ENCODE data around the gene SHB. TPM values are rescaled to one million over a fixed set of nuclear protein-coding genes. Genes with fewer than 3 reads are reported as not detected.
A peak's percentile ranks its signal among the peaks of the same experiment; 100 is the strongest.

The SHB gene
- total and polyA plus RNA-seq, 8 donors = 16.1 to 26.8 (median 21.9) TPM

DNA sequence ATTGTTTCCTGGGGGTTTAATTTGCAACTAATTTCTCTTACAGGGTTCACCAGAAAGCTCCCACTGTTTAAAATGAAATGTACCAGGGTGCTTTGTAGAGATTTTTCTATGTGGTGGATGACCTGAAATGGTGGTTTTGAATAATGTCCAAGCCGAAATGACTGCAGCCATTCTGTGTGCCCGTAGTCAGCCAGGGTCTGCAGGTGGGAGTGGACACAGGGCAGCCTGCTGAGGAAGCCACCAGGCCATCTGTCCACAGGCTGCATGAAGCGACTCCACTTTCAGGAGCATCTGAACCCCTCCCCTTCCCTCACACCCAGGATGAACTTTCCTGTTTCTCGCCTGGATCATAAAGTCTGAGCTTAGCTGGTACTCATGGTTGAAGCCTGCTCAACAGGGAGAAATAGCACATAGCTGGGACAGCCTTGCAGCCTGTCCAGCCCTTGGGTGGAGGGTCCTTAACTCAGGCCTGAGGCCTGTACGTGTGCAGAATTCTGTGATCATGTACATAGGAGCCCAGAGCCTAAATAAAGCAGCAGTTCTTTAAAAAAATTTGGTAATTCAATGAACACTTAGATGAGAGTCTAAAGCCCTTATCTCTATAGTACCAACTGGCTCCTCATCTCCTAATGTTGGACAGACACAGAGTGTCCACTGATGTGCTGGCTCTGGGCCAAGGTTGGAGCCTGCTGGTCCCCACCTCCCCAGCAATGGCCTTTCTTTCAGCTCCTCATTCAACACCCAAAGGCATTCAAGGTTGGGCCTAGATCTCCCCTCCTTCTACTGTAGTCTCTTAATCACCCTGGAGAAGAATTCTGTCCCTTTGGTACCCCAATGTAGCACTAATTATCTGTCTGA, 72.8 kb downstream of the SHB start:
- no peak overlapping the region for H3K27ac ChIP-seq
- intact Hi-C loops (cut with DNase I) = no loop called here
- TF ChIP-seq, protein P1, sequence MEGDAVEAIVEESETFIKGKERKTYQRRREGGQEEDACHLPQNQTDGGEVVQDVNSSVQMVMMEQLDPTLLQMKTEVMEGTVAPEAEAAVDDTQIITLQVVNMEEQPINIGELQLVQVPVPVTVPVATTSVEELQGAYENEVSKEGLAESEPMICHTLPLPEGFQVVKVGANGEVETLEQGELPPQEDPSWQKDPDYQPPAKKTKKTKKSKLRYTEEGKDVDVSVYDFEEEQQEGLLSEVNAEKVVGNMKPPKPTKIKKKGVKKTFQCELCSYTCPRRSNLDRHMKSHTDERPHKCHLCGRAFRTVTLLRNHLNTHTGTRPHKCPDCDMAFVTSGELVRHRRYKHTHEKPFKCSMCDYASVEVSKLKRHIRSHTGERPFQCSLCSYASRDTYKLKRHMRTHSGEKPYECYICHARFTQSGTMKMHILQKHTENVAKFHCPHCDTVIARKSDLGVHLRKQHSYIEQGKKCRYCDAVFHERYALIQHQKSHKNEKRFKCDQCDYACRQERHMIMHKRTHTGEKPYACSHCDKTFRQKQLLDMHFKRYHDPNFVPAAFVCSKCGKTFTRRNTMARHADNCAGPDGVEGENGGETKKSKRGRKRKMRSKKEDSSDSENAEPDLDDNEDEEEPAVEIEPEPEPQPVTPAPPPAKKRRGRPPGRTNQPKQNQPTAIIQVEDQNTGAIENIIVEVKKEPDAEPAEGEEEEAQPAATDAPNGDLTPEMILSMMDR (IDR thresholded peaks at IDR 0.05) = no peak
- DNase-seq (no peak), ATAC-seq (no peak)
- H3K36me3 ChIP-seq = no peaks in the 10 kb centered on the region
- no peak overlapping the region for H3K4me3 ChIP-seq
- no peaks in the 10 kb centered on the region for H3K9me3 ChIP-seq
- H3K27me3 ChIP-seq = no peaks in the 10 kb centered on the region
- peaks cover 19 to 78% of the 10 kb centered on the region in 2 donors for H3K4me1 ChIP-seq

DNA sequence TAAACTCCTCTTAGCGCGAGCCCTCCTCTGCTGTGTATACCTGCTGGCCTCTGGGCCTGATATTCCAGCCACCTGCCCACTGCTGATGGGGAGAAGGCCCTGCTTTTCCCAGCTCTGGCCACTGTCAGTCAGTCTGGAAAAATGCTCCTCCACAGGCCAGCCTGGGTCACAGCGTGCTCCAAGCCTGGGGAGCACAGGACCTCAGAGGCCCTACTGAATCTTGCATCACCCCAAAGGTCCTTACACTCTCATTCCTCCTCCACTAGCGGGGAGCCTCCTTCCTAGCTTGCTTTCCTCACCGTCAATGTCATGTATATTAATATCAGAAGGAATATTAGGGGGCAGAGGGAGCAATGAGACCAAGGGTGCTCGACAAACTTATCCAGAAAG, 73.7 kb downstream of the SHB start:
- ATAC-seq = no peak
- Histone ChIP-seq H3K36me3 (no peaks in the 10 kb centered on the region), H3K4me1 (peaks cover 19 to 87% of the 10 kb centered on the region in 2 donors), H3K9me3 (no peaks in the 10 kb centered on the region), H3K27me3 (no peaks in the 10 kb centered on the region), H3K4me3 (no peak overlapping the region), H3K27ac (peak overlapping the region; percentile 67 to 77)
- DNase-seq = no peak
- intact Hi-C loops (cut with DNase I) = no loop called here
- TF ChIP-seq, protein P1 (IDR thresholded peaks at IDR 0.05) = no peak

- H3K9me3 ChIP-seq = no peaks in the 10 kb centered on the region
- ATAC-seq (peak; percentile 79), DNase-seq (peak; percentile 88 to 95 (median 92))
- H3K4me3 ChIP-seq = no peak overlapping the region
- peak overlapping the region; percentile 67 to 77 for H3K27ac ChIP-seq
- no peaks in the 10 kb centered on the region for H3K27me3 ChIP-seq
- TF ChIP-seq, protein P1 (IDR thresholded peaks at IDR 0.05) = no peak
- intact Hi-C loops (cut with DNase I) = no loop called here
- peaks cover 19 to 92% of the 10 kb centered on the region in 2 donors for H3K4me1 ChIP-seq
- no peaks in the 10 kb centered on the region for H3K36me3 ChIP-seq
Measured at GRCh38 chr9:37994639-37995347, 74.2 kb downstream of the SHB start.

DNA sequence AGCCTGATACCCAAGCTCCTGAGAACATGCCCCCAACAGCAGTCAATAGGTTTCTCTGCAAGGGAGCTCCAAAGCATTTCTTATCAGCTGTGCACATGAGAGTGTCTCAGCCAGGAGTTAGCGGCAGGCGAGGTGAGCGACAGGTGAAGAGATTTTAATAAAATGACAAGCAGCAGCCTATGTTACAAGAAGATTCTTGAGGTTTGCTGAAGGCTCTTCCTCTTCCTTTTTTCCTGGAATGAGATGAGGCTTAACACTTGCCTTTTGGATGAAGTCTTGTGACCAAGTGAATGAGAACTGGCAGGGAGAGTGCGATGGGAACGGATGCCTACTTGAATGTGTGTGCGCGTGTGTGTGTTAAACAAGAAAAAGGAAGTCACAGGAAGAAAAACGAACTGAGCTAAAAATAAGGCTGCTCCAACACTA, 76.1 kb downstream of the SHB start:
- peak overlapping the region; percentile 31 to 77 for H3K27ac ChIP-seq
- no peaks in the 10 kb centered on the region for H3K9me3 ChIP-seq
- no peak overlapping the region for H3K4me3 ChIP-seq
- TF ChIP-seq, protein P1 (IDR thresholded peaks at IDR 0.05) = no peak
- ATAC-seq (peak; percentile 35), DNase-seq (peak in 2 of 4 donors; percentile 28 to 66)
- no peaks in the 10 kb centered on the region for H3K27me3 ChIP-seq
- H3K4me1 ChIP-seq = peaks cover 19 to 82% of the 10 kb centered on the region in 2 donors
- H3K36me3 ChIP-seq = no peaks in the 10 kb centered on the region
- intact Hi-C loops (cut with DNase I) = no loop called here

GRCh38 chr9:37990404-37991015, 78.5 kb downstream of the SHB start:
- intact Hi-C loops (cut with DNase I) = no loop called here
- Histone ChIP-seq H3K9me3 (no peaks in the 10 kb centered on the region), H3K27ac (no peak overlapping the region), H3K36me3 (no peaks in the 10 kb centered on the region), H3K4me1 (peaks cover 18 to 58% of the 10 kb centered on the region in 2 donors), H3K27me3 (no peaks in the 10 kb centered on the region), H3K4me3 (no peak overlapping the region)
- no peak for ATAC-seq
- DNase-seq = no peak
- TF ChIP-seq, protein P1 (IDR thresholded peaks at IDR 0.05) = no peak

Measured in left lung (tissue), 10 donors.